Smooth muscle cell (in vitro differentiated cells): ENCODE data around the gene NPHP4. TPM values are rescaled to one million over a fixed set of nuclear protein-coding genes. Genes with fewer than 3 reads are reported as not detected.
"Not testable (repeated sequence)": the region's sequence is repeated elsewhere in the genome, so short reads cannot be mapped to it uniquely, and the experiment has no call there.

ENCODE experiments used
- DNase-seq: peaks from one replicate; lab custom pipeline; 2025; ENCODE audit not compliant: unreplicated experiment; lab: John Stamatoyannopoulos, UW
- H2AFZ ChIP-seq: fragments of 200-600 bp; sonication (generic); 2 replicates; pipeline ENCODE4 v1.6.0; 2016; ENCODE audit warnings: antibody characterized with exemption, low read depth, mild to moderate bottlenecking
- H3F3A ChIP-seq: fragments of 200-600 bp; sonication (generic); 2 replicates; pipeline ENCODE4 v1.6.0; 2017; ENCODE audit warnings: antibody characterized with exemption, low read depth
- H3K27ac ChIP-seq: fragments of 200-600 bp; sonication (generic); 2 replicates; pipeline ENCODE4 v1.5.1; 2016; ENCODE audit warnings: low read depth, mild to moderate bottlenecking
- H3K27me3 ChIP-seq: fragments of 200-600 bp; sonication (generic); 2 replicates; pipeline ENCODE4 v1.6.1; 2016; ENCODE audit warnings: low read depth, mild to moderate bottlenecking
- H3K36me3 ChIP-seq: fragments of 200-600 bp; sonication (generic); 2 replicates; pipeline ENCODE4 v1.5.1; 2016; ENCODE audit warnings: low read depth
- H3K4me1 ChIP-seq: fragments of 200-600 bp; sonication (generic); 2 replicates; pipeline ENCODE4 v1.5.1; 2016; ENCODE audit warnings: low read depth
- H3K4me2 ChIP-seq: fragments of 200-600 bp; sonication (generic); 2 replicates; pipeline ENCODE4 v1.6.0; 2016; ENCODE audit warnings: mild to moderate bottlenecking
- H3K4me3 ChIP-seq: fragments of 200-600 bp; sonication (generic); 2 replicates; pipeline ENCODE4 v1.5.1; 2016; ENCODE audit warnings: mild to moderate bottlenecking
- H3K79me2 ChIP-seq: fragments of 200-600 bp; sonication (generic); 2 replicates; pipeline ENCODE4 v1.6.0; 2016; ENCODE audit warnings: low read depth, mild to moderate bottlenecking
- H3K9ac ChIP-seq: fragments of 200-600 bp; sonication (generic); 2 replicates; pipeline ENCODE4 v1.6.0; 2016; ENCODE audit warnings: low read depth
- H3K9me3 ChIP-seq: fragments of 200-600 bp; sonication (generic); replicated peaks from 2 replicates; pipeline ENCODE4 v1.5.1; 2016; ENCODE audit warnings: low read depth
- H4K20me1 ChIP-seq: fragments of 200-600 bp; sonication (generic); 2 replicates; pipeline ENCODE4 v1.6.0; 2016; ENCODE audit warnings: low read depth
- CTCF ChIP-seq: fragments of 200-600 bp; sonication (generic); IDR thresholded peaks from 2 replicates; pipeline ENCODE4 v1.5.1; 2017; ENCODE audit warnings: borderline replicate concordance, mild to moderate bottlenecking, antibody characterized with exemption; ENCODE audit not compliant: insufficient read depth, poor library complexity, severe bottlenecking
- WGBS: methylation state at CpG from one replicate; pipeline ENCODE4 v1.1.7; 2016; ENCODE audit warnings: low lambda C conversion rate; 5-methylcytosine and 5-hydroxymethylcytosine counted together
- polyA plus RNA-seq: library from polyadenylated mRNA; unstranded; fragments of >200 nt; fragmentation: Nextera tagmentation; extraction: Ambion mirVana; gene quantifications from 2 replicates; pipeline ENCODE4 v1.2.1, GENCODE V29; 2016
- total RNA-seq: library from RNA; depleted of rRNA; stranded (reverse); fragments of >200 nt; gene quantifications from 2 replicates; pipeline ENCODE4 v1.2.3, GENCODE V29; 2014

The NPHP4 gene
- total and polyA plus RNA-seq, 2 experiments from 2014 or later, result 5.4 to 8.4 TPM

GRCh38 chr1:5856246-5856815, 135.9 kb downstream of the NPHP4 start:
- Histone ChIP-seq H3K9me3 (no peaks in the 10 kb centered on the region), H3K4me1 (no peaks in the 10 kb centered on the region), H3K27ac (no peak overlapping the region), H3K9ac (no peak overlapping the region), H3K27me3 (no peaks in the 10 kb centered on the region), H3K79me2 (no peaks in the 10 kb centered on the region), H3K4me3 (no peak overlapping the region), H3F3A (no peaks in the 10 kb centered on the region), H3K36me3 (no peaks in the 10 kb centered on the region), H4K20me1 (no peaks in the 10 kb centered on the region), H3K4me2 (no peak overlapping the region), H2AFZ (no peak overlapping the region)
- TF ChIP-seq CTCF, result no peak
- 81% methylated on average over 16 of the region's 16 CpGs for WGBS
- no peak for DNase-seq

GRCh38 chr1:5855196-5855897, 136.9 kb downstream of the NPHP4 start:
- H3K4me3 ChIP-seq, result no peak overlapping the region
- no peak for TF ChIP-seq CTCF
- WGBS, result 96% methylated on average over 20 of the region's 20 CpGs

GRCh38 chr1:5854754-5855153, 137.5 kb downstream of the NPHP4 start:
- no peaks in the 10 kb centered on the region for H4K20me1 ChIP-seq
- no peak overlapping the region for H2AFZ ChIP-seq
- no peaks in the 10 kb centered on the region for H3K36me3 ChIP-seq
- no peak overlapping the region for H3K4me3 ChIP-seq
- H3K4me2 ChIP-seq, result no peak overlapping the region
- no peaks in the 10 kb centered on the region for H3F3A ChIP-seq
- TF ChIP-seq CTCF, result no peak
- no peaks in the 10 kb centered on the region for H3K27me3 ChIP-seq
- no peak overlapping the region for H3K27ac ChIP-seq
- H3K9me3 ChIP-seq, result no peaks in the 10 kb centered on the region
- no peak for DNase-seq
- H3K9ac ChIP-seq, result no peak overlapping the region
- 96% methylated on average over 3 of the region's 3 CpGs for WGBS
- no peaks in the 10 kb centered on the region for H3K4me1 ChIP-seq
- no peaks in the 10 kb centered on the region for H3K79me2 ChIP-seq

More at GRCh38 chr1:5855196-5855897, 136.9 kb downstream of the NPHP4 start:
- Histone ChIP-seq H3K27me3 (no peaks in the 10 kb centered on the region), H2AFZ (no peak overlapping the region), H3K4me1 (no peaks in the 10 kb centered on the region), H4K20me1 (no peaks in the 10 kb centered on the region), H3K9ac (no peak overlapping the region), H3K27ac (no peak overlapping the region), H3F3A (no peaks in the 10 kb centered on the region), H3K79me2 (no peaks in the 10 kb centered on the region), H3K4me2 (no peak overlapping the region), H3K36me3 (no peaks in the 10 kb centered on the region), H3K9me3 (no peaks in the 10 kb centered on the region)
- DNase-seq, result no peak

- not testable (repeated sequence) for H3K4me2 ChIP-seq, H2AFZ ChIP-seq, DNase-seq, H3K27me3 ChIP-seq, H3K4me3 ChIP-seq, H3K9ac ChIP-seq, H3K9me3 ChIP-seq, H3K36me3 ChIP-seq, H4K20me1 ChIP-seq, H3K79me2 ChIP-seq, H3K27ac ChIP-seq, H3F3A ChIP-seq, H3K4me1 ChIP-seq
- 86% methylated on average over 5 of the region's 5 CpGs for WGBS
Measured at GRCh38 chr1:5853858-5854257, 138.4 kb downstream of the NPHP4 start.
